Hepatocyte (in vitro differentiated cells): ENCODE measurements around the gene WWTR1. TPM values are rescaled to one million over a fixed set of nuclear protein-coding genes. Genes with fewer than 3 reads are reported as not detected.

Source experiments
- DNase-seq: peaks from one replicate; pipeline ENCODE4 v3.0.0-alpha.2; 2016; ENCODE audit warnings: low spot score
- H2AFZ ChIP-seq: fragments of 200-600 bp; sonication (generic); 2 replicates; pipeline ENCODE4 v1.6.0; 2016; ENCODE audit warnings: antibody characterized with exemption, mild to moderate bottlenecking
- H3K27ac ChIP-seq: fragments of 200-600 bp; sonication (generic); 2 replicates; pipeline ENCODE4 v1.5.1; 2016; ENCODE audit warnings: mild to moderate bottlenecking
- H3K27me3 ChIP-seq: fragments of 200-600 bp; sonication (generic); 2 replicates; pipeline ENCODE4 v1.6.1; 2016
- H3K36me3 ChIP-seq: fragments of 200-600 bp; sonication (generic); replicated peaks from 2 replicates; pipeline ENCODE4 v1.5.1; 2016; ENCODE audit warnings: low read depth; ENCODE audit not compliant: insufficient read depth
- H3K4me1 ChIP-seq: fragments of 200-600 bp; sonication (generic); 2 replicates; pipeline ENCODE4 v1.5.1; 2016; ENCODE audit warnings: mild to moderate bottlenecking, moderate library complexity; ENCODE audit not compliant: insufficient read depth
- H3K4me2 ChIP-seq: fragments of 200-600 bp; sonication (generic); 2 replicates; pipeline ENCODE4 v1.6.0; 2016
- H3K4me3 ChIP-seq: fragments of 200-600 bp; sonication (generic); 2 replicates; pipeline ENCODE4 v1.5.1; 2016; ENCODE audit warnings: mild to moderate bottlenecking
- H3K79me2 ChIP-seq: fragments of 200-600 bp; sonication (generic); 2 replicates; pipeline ENCODE4 v1.6.0; 2017; ENCODE audit warnings: mild to moderate bottlenecking
- H3K9me2 ChIP-seq: fragments of 200-600 bp; sonication (generic); replicated peaks from 2 replicates; pipeline ENCODE4 v1.6.0; 2017; ENCODE audit warnings: mild to moderate bottlenecking; ENCODE audit not compliant: insufficient read depth
- H3K9me3 ChIP-seq: fragments of 200-600 bp; sonication (generic); 2 replicates; pipeline ENCODE4 v1.5.1; 2016; ENCODE audit warnings: low read depth, mild to moderate bottlenecking
- H4K20me1 ChIP-seq: fragments of 200-600 bp; sonication (generic); 2 replicates; pipeline ENCODE4 v1.6.0; 2016; ENCODE audit warnings: mild to moderate bottlenecking; ENCODE audit not compliant: insufficient read depth, poor library complexity, severe bottlenecking
- EZH2 ChIP-seq: fragments of 200-600 bp; sonication (generic); IDR thresholded peaks from 2 replicates; pipeline ENCODE4 v1.6.1; 2016; ENCODE audit warnings: antibody characterized with exemption, mild to moderate bottlenecking, borderline replicate concordance
- EZH2phosphoT487 ChIP-seq: fragments of 200-600 bp; sonication (generic); IDR thresholded peaks from one replicate; pipeline ENCODE4 v1.6.1; 2018; ENCODE audit warnings: antibody characterized with exemption, mild to moderate bottlenecking, low read depth, moderate library complexity; ENCODE audit not compliant: unreplicated experiment, severe bottlenecking
- WGBS: methylation state at CpG from one replicate; pipeline ENCODE4 v1.1.6; 2016; ENCODE audit warnings: low lambda C conversion rate; ENCODE audit errors: missing lambda C conversion rate; 5-methylcytosine and 5-hydroxymethylcytosine counted together
- polyA plus RNA-seq: library from polyadenylated mRNA; unstranded; fragments of >200 nt; fragmentation: Nextera tagmentation; extraction: Ambion mirVana; gene quantifications from 2 replicates; pipeline ENCODE4 v1.2.1, GENCODE V29; 2016
- total RNA-seq: library from RNA; depleted of rRNA; stranded (reverse); fragments of >200 nt; gene quantifications from 2 replicates; pipeline ENCODE4 v1.2.3, GENCODE V29; 2014
- TF ChIP-seq, protein P1 (sequence below): fragments of 200-600 bp; sonication (generic); IDR thresholded peaks from 2 replicates; pipeline ENCODE4 v1.5.1; 2016; ENCODE audit warnings: antibody characterized with exemption, mild to moderate bottlenecking; ENCODE audit not compliant: poor library complexity

The WWTR1 gene
- total and polyA plus RNA-seq, 2 experiments from 2014 or later: 40.5 to 54.7 TPM

DNA sequence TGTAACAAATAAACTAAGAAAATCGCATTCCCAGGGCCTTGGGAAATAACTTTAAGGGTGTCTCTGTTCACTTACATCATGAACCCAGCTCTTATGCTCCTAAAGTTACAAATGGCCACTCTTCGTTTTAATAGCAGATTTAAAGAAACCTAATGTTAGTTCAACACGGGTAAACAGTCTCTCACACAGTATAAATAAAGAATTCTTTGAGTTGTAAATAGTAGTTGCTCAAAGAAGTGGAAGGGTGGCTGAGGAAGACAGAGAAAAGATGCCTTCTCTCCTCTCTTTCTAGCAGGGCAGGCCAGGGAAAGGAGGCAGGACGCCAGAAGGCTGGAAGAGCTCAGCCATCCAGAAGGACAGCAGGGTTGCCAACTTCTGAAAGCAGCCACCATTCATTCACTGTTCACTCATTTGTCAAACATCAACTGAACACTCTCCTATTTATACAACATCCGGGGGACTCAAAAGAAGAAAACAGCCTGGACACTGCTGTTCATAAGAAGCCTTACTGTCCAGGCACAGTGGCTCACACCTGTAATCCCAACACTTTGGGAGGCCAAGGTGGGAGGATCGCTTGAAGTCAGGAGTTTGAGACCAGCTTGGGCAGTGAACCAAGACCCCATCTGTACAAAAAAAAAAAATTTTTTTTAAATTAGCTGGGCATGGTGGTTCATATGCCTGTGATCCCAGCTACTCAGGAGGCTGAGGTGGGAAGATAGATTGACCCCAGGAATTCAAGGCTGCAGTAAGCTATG, 47.3 kb downstream of the WWTR1 start:
- Histone ChIP-seq H3K9me3 (no peaks in the 10 kb centered on the region), H3K79me2 (peaks cover 78% of the 10 kb centered on the region), H3K27ac (peak overlapping the region; percentile 84), H4K20me1 (peaks cover 3% of the 10 kb centered on the region), H3K36me3 (no peaks in the 10 kb centered on the region), H2AFZ (no peak overlapping the region), H3K4me3 (no peak overlapping the region), H3K4me1 (peaks cover 34% of the 10 kb centered on the region), H3K27me3 (no peaks in the 10 kb centered on the region), H3K9me2 (no peaks in the 10 kb centered on the region), H3K4me2 (peak overlapping the region; percentile 61)
- peak; percentile 24 for DNase-seq
- WGBS: 46% methylated on average over 6 of the region's 6 CpGs
- TF ChIP-seq EZH2: no peak
- TF ChIP-seq, protein P1, sequence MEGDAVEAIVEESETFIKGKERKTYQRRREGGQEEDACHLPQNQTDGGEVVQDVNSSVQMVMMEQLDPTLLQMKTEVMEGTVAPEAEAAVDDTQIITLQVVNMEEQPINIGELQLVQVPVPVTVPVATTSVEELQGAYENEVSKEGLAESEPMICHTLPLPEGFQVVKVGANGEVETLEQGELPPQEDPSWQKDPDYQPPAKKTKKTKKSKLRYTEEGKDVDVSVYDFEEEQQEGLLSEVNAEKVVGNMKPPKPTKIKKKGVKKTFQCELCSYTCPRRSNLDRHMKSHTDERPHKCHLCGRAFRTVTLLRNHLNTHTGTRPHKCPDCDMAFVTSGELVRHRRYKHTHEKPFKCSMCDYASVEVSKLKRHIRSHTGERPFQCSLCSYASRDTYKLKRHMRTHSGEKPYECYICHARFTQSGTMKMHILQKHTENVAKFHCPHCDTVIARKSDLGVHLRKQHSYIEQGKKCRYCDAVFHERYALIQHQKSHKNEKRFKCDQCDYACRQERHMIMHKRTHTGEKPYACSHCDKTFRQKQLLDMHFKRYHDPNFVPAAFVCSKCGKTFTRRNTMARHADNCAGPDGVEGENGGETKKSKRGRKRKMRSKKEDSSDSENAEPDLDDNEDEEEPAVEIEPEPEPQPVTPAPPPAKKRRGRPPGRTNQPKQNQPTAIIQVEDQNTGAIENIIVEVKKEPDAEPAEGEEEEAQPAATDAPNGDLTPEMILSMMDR: no peak

- Histone ChIP-seq H3K4me2 (peak overlapping the region; percentile 61), H3K4me1 (peaks cover 34% of the 10 kb centered on the region), H3K79me2 (peaks cover 78% of the 10 kb centered on the region), H3K4me3 (no peak overlapping the region), H3K36me3 (no peaks in the 10 kb centered on the region), H3K9me2 (no peaks in the 10 kb centered on the region), H2AFZ (no peak overlapping the region), H3K9me3 (no peaks in the 10 kb centered on the region), H4K20me1 (no peaks in the 10 kb centered on the region), H3K27me3 (no peaks in the 10 kb centered on the region), H3K27ac (peak overlapping the region; percentile 84)
- WGBS: 25% methylated on average over 4 of the region's 4 CpGs
- peak; percentile 51 for DNase-seq
- TF ChIP-seq EZH2phosphoT487 (no peak), EZH2 (no peak)
- TF ChIP-seq, protein P1: no peak
Observed at GRCh38 chr3:149609595-149609994, 48.2 kb downstream of the WWTR1 start.

DNA sequence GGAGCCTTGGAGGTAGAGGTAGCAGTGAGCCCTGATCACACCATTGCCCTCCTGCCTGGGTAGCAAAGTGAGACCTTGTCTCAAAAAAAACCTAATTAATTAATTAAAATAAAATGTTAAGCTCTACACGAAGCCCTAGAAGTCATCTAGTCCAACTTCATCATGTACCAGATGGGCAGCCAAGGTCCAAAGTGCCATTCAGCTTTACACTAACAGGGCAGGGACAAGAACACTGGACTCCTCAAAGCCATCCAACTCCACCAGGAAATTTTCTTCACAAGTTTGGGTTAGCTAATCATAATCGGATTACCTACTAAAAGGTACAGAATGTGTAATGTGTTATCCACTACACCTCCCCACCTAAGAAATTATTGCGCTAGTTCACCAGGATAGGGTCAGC, 48.8 kb downstream of the WWTR1 start:
- H3K9me2 ChIP-seq: no peaks in the 10 kb centered on the region
- H3K36me3 ChIP-seq: no peaks in the 10 kb centered on the region
- no peaks in the 10 kb centered on the region for H3K9me3 ChIP-seq
- H3K79me2 ChIP-seq: peaks cover 78% of the 10 kb centered on the region
- H4K20me1 ChIP-seq: no peaks in the 10 kb centered on the region
- H3K27ac ChIP-seq: peak overlapping the region; percentile 84
- H2AFZ ChIP-seq: no peak overlapping the region
- no peak overlapping the region for H3K4me3 ChIP-seq
- WGBS: 82% methylated on average over 3 of the region's 3 CpGs
- TF ChIP-seq, protein P1: no peak
- TF ChIP-seq EZH2phosphoT487: no peak
- TF ChIP-seq EZH2: no peak
- peak overlapping the region; percentile 36 for H3K4me2 ChIP-seq
- DNase-seq: no peak
- H3K4me1 ChIP-seq: peaks cover 34% of the 10 kb centered on the region
- no peaks in the 10 kb centered on the region for H3K27me3 ChIP-seq
